C4-2B (cell line): ENCODE data around the gene WIPF3.

ENCODE experiments used
- H3K27ac ChIP-seq: fragments of 450-650 bp; 2 replicates; pipeline ENCODE4 v1.5.1; 2017
- ZFX ChIP-seq: fragments of 450-650 bp; IDR thresholded peaks from 2 replicates; pipeline ENCODE4 v1.6.1; 2017
- TF ChIP-seq, protein P1 (sequence below): fragments of 450-650 bp; conservative IDR thresholded peaks from 2 replicates; pipeline ENCODE4 v1.5.1; 2017; ENCODE audit warnings: mild to moderate bottlenecking

Gene WIPF3

DNA sequence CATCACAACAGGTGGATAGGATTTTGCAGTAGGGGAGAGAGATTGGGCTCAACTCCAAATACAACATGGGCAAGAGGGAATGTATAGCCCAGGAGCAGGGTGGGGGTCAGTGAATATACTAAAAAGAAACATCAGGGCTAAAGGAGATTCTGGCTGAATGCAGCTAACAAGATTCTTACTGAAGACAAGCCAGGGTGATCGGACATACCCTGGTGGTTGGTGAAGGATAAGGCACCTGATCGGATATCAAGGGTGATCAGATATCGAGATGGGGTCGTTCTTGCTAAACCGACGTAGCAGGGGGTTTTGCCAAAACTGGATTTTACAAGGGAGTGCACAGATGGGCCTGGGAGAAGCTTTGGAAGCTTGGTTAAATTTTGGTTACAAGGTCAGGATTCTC is 34.4 kb downstream of the WIPF3 start:
- H3K27ac ChIP-seq: no peak overlapping the region
- no peak for TF ChIP-seq ZFX
- TF ChIP-seq, protein P1, sequence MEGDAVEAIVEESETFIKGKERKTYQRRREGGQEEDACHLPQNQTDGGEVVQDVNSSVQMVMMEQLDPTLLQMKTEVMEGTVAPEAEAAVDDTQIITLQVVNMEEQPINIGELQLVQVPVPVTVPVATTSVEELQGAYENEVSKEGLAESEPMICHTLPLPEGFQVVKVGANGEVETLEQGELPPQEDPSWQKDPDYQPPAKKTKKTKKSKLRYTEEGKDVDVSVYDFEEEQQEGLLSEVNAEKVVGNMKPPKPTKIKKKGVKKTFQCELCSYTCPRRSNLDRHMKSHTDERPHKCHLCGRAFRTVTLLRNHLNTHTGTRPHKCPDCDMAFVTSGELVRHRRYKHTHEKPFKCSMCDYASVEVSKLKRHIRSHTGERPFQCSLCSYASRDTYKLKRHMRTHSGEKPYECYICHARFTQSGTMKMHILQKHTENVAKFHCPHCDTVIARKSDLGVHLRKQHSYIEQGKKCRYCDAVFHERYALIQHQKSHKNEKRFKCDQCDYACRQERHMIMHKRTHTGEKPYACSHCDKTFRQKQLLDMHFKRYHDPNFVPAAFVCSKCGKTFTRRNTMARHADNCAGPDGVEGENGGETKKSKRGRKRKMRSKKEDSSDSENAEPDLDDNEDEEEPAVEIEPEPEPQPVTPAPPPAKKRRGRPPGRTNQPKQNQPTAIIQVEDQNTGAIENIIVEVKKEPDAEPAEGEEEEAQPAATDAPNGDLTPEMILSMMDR: no peak

DNA sequence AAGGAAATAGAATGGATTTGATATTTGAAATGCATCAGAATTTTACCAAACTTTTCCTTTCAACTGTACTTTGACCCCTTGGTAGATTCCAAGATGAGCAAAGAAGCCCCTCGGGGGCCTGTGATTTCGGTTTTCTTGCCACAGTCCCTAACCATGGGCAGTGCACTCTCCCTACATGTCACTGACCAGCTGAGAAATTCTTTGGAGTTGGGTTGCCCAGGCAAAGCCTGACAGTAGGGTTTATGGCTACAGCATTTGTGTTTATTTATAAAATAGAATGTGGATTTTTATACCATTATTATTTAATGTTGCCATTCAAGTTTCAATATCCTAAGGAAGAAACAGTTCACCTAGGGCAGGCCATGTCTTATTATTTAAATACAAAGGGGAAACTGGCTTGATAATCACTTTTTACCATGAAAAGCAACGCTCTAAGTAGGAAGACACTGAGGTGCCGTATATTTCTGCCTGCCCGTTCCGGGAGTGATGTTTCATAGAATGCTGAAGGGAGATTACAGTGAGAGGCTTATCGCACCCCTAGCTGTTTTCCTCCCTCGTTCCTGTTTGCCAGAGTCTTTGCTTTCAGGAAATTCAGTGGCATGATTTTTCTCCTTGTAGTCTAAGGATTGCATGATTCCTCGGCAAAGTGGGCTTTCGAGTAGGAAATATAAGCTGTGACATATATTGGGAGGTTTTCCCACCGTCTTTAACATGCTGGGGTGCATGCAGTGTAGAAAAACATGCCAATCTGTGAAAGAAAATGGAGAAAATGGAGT is 35.8 kb downstream of the WIPF3 start:
- TF ChIP-seq, protein P1: no peak
- no peak for TF ChIP-seq ZFX
- no peak overlapping the region for H3K27ac ChIP-seq

DNA sequence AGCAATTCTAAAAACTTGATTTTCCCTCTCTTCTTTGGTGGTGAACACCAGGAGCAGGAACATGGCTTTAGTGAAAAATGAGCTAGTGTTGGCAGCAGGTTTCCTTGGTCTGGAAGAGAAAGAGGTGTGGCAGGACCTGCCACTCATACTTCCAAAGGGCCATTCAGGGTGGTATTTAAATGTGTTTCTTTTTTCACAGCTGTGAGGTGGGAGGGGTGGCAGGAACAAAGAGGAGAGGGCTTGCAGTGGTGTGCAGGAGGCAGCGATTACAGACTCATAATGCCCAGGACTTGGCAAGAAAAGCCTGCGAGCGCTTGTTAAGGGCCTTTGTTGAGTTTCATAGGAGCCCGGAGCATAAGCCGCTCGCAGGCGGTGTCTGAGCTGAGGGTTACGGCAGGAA is 36.8 kb downstream of the WIPF3 start:
- no peak overlapping the region for H3K27ac ChIP-seq
- TF ChIP-seq, protein P1: no peak
- no peak for TF ChIP-seq ZFX

DNA sequence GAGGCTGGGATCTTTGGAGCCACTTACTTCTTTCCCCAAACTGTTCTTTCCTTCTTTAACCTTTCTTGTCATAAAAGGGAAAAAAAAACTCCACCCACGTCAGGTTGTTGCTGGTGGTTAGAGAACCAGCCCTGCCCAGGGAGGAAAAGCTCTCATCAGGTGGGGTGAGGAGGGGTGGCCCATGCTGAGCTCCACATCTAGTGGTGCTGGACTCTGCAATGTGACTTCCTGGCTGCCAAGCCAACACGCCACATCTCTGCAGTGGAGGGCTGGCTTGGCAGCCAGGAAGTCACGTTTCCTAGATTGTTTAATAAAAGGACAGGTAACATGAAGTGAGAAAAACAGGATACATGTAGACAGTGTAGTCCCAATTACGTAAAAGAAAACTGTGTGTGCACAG is 37.4 kb downstream of the WIPF3 start:
- TF ChIP-seq, protein P1: no peak
- TF ChIP-seq ZFX: no peak
- no peak overlapping the region for H3K27ac ChIP-seq

DNA sequence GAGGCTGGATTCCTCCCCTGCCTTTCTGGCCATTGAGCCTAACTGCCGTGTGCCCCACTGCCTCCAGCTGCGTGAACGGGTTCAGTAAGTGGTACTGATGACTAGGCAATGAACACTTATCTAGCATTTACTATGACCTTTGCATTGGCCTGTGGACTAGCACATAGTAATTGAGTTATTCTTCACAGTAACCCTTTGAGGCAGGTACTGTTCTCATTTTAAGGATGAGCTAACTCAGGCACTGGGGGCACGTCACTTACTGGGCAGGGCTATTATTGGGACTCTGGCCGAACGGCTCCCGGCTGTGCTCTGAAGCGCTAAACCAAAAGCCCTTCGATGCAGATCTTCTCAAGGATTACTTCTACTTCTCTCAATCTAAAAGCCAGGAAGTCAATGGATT is 38.3 kb downstream of the WIPF3 start:
- no peak overlapping the region for H3K27ac ChIP-seq

DNA sequence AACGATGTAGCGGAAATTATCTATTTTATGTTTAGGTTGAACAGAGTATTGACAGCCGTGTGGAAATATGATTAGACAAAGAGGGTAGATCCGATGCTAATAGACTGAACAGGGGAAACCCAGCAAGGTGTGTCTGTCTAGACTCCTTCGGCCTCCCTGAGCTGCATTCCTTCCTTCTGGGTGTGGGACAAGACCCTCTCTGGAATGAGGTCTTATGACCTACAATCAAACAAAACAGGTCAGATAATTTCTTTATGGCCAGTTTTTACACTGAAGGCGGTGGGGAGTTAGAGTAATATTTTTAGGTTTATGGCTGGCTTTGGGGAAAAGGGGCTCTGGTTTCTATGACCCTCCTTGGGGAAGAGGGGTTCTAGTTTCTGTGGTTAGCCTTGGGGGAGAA is 41.2 kb downstream of the WIPF3 start:
- H3K27ac ChIP-seq: no peak overlapping the region
- TF ChIP-seq, protein P1: no peak
- no peak for TF ChIP-seq ZFX

More for the DNA sequence above, 38.3 kb downstream of the WIPF3 start:
- TF ChIP-seq, protein P1: no peak
- TF ChIP-seq ZFX: no peak

DNA sequence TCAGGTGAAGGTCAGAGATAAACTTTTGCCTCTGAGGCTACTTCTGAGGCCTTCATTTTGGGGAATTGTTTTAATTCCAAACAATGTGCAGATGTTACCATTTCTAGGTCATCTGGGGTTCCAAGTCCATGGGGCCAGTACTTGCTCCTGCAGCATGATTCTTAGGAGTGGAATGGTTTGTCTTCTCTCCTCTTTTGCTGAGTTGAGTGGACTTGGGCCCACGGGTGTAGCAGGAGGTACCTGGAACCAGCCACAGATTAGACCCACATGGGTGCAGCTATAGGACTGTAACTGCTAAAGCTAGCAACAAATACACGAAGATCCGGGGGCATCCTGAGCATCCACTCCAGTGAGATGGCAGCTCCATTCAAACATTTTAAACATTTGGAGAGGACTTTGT is 41.6 kb downstream of the WIPF3 start:
- H3K27ac ChIP-seq: no peak overlapping the region
- no peak for TF ChIP-seq ZFX
- TF ChIP-seq, protein P1: no peak
